Umbilical cord (tissue), 2 donors: ENCODE measurements around the gene AIMP1. TPM values are rescaled to one million over a fixed set of nuclear protein-coding genes. Genes with fewer than 3 reads are reported as not detected.

ENCODE experiments used
- DNase-seq: peaks from one replicate; pipeline ENCODE4 v3.0.0-alpha.2; 2015; ENCODE audit warnings: low spot score
- total RNA-seq: library from RNA; depleted of rRNA; stranded (reverse); fragments of >200 nt; gene quantifications from one replicate; pipeline ENCODE4 v1.2.3, GENCODE V29; 2014; ENCODE audit warnings: low replicate concordance; ENCODE audit not compliant: insufficient read depth

The AIMP1 gene
- 33.7 TPM for total RNA-seq

- DNase-seq: peak; percentile 97
Observed at GRCh38 chr4:106315968-106316772, at the start of gene AIMP1, which contains the start of gene TBCK. TSS of gene AIMP1 (plus strand) at chr4:106316550. CDS start at chr4:106325010, 8,460 bp downstream. TSS of gene TBCK (minus strand) at chr4:106316209. CDS start at chr4:106308960, 7,249 bp downstream.

DNA sequence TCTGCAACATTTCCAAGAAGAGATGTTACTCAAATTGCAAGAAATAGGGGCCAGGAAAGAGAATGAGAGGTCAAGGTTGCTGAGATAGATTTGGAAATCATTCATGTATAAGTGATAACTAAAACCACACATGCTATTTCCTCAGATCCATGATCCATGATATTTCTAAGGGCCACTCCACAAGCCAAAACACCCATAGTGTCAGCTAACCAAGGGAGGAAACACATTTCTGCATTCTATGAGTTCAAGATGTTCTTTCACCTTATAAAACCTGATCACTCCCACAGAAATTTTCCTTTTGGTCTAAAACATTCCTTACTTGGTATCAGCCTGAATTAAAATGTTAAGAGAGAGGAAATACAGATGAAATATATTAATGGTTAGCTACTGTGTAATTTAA is 47.6 kb upstream of the AIMP1 start:
- DNase-seq: no peak

GRCh38 chr4:106269711-106270110 is 46.6 kb upstream of the AIMP1 start:
- no peak for DNase-seq

DNA sequence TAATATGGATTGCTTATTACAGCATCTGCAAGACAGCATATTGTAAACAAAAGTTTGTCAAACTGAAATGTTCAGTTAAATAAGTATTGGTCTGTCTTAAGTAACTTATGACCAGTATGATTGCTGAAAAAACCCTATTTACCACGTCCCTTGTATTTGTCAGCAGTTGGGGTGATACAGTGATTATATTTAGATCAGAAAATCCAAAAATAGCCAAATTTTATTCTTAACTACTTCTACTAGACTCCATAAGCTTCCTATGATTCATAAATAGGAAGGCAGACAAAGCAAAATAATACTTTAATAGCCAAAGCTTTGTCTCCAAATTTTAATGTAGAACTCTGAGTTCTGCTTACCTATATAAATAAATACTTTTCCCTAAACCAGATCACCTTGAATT is 45.6 kb upstream of the AIMP1 start:
- DNase-seq: no peak

DNA sequence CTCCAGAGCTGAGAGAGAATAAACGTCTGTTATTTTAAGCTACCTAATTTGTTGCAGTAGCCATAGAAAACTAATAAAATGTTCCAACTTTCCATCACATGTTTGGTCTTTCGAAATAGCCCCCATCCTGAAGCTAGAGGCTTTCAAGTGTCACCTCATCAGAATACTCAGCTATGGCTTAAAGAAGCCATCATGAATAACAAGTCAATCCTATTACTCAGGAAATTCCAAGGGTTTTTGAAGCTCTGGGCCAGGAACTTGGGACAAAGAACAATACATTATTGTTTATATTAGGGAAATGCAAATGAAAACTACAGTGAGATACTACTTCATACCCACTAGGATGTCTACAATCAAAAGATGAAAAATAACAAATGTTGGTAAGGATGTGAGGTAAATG is 42.5 kb upstream of the AIMP1 start:
- DNase-seq: no peak

DNA sequence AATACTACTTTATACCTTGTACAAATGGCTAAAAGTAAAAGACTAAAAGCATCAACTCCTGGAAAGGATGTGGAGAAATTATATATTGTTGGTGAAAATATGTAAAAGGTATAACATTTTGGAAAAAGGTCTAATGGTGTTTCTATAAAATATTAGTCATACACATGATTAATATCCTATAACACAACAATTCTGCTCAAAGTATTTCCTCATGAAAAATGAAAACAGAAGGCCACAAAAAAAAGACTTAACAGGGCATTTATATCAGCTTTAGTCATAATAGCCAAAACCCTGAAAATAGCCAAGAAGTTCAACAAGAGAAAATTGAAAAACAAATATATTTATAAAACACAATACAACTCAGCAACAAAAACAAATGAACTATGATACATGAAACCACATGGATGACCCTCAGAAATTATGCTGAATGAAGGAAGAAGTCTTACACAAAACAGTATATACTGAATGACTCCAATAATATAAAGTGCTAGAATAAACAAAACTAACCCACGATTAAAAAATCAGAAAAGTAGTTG is 39.1 kb upstream of the AIMP1 start:
- DNase-seq: no peak

- no peak for DNase-seq
Observed at GRCh38 chr4:106284227-106284626, 32.1 kb upstream of the AIMP1 start.

- no peak for DNase-seq
Observed at GRCh38 chr4:106286611-106287010, 29.7 kb upstream of the AIMP1 start.

- no peak for DNase-seq
Observed at GRCh38 chr4:106287353-106287969, 28.9 kb upstream of the AIMP1 start.

DNA sequence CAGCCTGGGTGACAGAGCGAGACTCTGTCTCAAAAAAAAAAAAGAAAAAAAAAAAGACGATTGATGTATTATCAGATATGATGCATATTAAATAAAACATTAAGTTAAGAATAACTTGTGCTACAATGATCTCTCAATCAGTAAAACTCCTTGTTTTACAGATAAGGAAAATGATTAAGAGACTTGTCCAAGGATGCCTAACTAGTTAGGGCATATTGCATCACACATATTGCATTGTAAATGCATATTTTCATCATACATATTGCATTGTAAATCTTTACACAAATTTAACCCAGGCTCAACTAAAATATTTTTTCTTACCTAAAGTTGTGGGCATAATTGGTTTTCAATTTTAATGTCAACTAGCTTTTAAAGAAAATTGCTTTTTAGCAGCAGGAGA is 26.6 kb upstream of the AIMP1 start:
- DNase-seq: no peak

GRCh38 chr4:106291678-106292077 is 24.7 kb upstream of the AIMP1 start:
- DNase-seq: no peak

- no peak for DNase-seq
Observed at GRCh38 chr4:106294062-106294461, 22.3 kb upstream of the AIMP1 start.

- DNase-seq: no peak
Observed at GRCh38 chr4:106297245-106298035, 18.9 kb upstream of the AIMP1 start.

GRCh38 chr4:106299977-106300376 is 16.4 kb upstream of the AIMP1 start:
- no peak for DNase-seq

DNA sequence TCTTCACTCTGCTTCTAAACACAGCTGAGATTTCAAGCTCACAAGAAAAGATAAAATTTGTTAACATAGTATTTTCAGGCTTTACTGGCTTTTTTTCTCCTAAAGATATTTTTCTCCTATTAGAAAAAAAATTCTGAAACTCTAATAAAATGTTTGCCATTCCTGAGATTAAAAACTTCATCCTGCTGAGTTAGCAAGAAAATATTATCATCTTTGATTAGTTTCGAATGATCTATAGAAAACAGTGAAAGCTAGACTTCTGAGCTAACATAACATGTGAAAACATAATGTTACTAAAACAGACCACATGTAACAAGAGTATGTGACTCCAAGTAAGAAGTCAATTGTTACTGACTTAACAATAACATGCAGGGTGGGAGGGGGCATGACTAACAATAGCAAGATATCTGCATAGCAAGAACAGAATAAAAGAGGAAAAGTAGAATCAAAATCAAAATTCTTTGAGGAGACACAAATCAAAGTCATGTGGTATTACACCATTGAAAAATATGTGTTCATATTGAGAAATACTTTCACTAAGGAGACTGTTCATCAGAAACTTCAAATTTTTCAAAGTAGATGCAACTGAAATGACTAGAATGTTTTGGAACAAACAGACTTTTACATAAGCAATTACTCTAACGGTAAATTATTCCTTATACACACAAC is 14.8 kb upstream of the AIMP1 start:
- DNase-seq: no peak

DNA sequence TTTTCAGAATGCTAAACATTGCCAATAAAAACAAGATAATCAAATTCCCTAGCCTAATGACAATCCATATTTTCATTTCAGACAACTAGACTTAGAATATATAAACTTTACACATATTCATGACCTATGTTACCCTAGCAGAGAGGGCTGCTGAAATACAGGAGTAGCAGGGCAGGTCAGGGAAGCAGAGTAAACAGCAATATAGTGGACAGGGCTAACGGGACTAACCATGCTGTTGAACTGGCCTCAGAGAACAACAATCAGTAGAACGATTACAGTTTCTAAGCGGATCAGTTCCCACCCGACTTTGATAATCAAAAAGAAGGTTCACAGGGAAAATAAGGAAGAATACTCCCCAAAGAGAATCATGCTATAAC is 14.3 kb upstream of the AIMP1 start:
- DNase-seq: no peak

DNA sequence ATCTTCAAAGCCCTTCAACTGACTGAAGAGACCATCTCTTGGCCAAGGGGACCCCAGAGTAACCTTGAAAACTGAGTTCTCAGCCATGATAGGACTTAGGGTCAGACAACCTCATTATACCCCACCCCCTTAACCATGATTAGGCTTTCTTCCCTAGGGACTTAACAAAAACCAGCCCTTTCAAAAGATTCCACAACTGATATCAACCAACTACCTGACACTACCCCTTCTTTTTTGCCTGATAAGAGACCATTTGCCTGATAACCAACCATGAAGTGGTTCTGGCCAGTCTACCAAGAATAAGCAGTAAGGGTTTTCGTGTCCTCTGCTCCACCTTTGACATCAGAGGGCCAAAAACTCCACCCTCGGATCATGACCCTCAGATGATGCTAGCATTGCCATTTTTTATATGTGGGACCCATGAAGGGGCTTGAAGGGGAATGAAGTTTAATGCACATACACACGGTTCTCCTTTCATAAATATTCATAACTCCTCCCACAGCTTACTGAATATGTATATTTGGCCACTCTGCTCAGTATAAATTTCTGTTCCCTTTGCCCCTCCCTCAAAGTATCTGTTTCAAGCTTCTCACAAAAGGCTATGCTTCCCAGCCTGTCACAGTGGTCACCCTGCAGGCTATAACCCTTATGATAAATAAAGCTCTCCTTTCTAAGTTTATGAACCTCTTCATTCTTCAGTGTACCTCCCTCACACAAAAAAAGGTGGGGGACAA is 12.6 kb upstream of the AIMP1 start:
- DNase-seq: no peak

DNA sequence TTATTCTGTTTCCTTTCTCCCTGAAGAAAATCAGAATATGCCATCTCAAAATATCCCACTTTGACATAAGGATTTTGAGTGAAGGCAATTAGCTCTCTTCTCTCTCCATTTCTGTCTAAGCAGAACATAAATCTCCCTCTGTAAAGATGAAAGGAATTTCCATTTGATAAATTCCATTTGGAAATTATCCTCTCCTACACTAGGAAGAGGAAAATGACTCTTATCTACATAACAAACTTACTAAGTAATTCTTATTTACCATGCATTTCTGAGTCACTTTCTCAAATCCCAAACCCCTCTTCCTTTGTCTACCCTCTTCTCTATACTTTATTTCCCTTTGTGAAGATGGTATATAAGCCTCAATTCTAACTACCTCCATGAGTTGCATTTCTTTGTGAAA is 11.7 kb upstream of the AIMP1 start:
- no peak for DNase-seq

DNA sequence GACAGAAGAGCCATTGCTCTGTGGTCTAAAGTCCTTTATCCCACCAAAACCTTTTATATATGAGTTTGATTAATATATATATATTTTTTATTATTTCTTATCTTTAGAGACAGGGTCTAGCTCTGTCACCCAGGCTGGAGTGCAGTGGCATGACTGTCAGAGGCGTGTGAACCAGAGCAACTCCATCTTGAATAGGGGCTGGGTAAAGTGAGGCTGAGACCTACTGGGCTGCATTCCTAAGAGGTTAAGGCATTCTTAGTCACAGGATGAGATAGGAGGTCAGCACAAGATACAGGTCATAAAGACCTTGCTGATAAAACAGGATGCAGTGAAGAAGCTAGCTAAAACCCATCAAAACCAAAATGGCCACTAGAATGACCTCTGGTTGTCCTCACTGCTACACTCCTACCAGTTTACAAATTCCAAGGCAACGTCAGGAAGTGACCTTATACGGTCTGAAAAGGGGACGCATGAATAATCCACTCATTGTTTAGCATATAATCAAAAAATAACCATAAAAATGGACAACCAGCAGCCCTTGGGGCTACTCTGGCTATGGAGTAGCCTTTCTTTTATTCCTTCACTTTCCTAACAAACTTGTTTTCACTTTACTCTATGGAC is 10.8 kb upstream of the AIMP1 start:
- DNase-seq: no peak

DNA sequence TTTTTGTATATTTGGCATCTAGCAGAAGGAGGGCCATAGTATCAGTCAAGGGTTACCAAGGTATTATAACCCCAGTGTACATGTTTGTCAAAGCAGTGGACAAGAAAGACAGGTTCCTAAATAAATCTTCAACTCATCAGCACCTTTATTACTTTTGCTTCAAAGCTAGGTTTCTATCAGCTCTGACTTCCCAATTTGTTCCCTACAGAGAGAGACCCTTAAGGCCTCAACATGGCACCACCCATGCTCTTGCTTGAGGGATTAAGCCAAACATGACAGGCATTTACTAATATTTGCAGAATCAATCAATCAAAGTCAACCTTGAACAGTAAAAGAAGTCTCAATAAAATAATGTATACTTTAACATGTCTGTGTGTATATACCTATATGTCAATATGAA is 9.8 kb upstream of the AIMP1 start:
- no peak for DNase-seq
